GM21723 (cell line): ENCODE data around the gene GNPDA1.

Experiments used
- ATAC-seq: cut with Tn5 transposase; IDR thresholded peaks from one replicate; pipeline ENCODE4 v1.9.1; 2021; ENCODE audit warnings: mild to moderate bottlenecking, moderate library complexity; ENCODE audit not compliant: unreplicated experiment

GNPDA1 gene

GRCh38 chr5:141958546-141959172, 54.2 kb downstream of the GNPDA1 start:
- ATAC-seq = no peak

- no peak for ATAC-seq
These were observed 54.7 kb downstream of the GNPDA1 start, which contains the start of gene PCDH12 for GRCh38 chr5:141958113-141958512. Gene PCDH12, minus strand, starts transcription at chr5:141958202. Its CDS starts 351 bp downstream, at chr5:141957851.

- no peak for ATAC-seq
These were observed 55.3 kb downstream of the GNPDA1 start for GRCh38 chr5:141957367-141957996.

DNA sequence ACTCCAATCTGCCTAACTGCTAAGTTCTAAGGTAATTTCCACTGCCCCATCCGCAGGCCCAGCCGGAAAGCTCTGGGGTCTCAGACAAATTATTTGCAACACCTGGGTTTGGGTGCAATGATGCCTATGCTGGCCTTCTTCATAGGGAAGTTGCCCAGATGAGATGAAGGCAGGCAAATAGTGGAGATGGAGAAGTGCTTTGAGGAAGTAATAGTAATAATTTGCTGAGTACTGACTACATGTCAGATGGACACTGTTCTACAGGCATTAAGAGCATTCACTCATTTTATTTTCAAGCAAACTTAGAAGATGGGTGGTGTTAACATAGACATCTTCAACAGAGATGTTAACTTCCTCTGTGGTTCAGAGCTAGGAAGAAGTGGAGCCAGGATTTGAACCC, 58.6 kb downstream of the GNPDA1 start:
- ATAC-seq = no peak

DNA sequence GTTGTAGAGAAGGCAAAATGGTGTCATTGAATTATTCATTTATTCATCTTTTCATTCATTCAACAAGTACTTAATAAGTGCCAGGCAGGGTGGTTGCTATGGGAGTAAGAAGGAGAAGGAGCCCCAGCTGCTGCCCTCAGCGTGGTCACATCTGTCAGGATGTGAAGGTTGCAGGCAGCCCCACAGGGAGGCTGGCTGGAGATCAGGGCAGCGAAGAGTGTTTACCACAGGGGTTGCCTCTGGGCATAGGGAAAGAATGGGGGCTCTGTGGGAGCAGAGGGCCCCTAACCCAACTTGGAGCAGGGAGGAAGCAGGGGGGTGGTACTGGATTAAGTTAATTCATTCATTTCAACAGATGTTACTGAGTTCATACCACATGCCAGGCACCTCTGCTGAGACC, 60.8 kb downstream of the GNPDA1 start:
- ATAC-seq = no peak

DNA sequence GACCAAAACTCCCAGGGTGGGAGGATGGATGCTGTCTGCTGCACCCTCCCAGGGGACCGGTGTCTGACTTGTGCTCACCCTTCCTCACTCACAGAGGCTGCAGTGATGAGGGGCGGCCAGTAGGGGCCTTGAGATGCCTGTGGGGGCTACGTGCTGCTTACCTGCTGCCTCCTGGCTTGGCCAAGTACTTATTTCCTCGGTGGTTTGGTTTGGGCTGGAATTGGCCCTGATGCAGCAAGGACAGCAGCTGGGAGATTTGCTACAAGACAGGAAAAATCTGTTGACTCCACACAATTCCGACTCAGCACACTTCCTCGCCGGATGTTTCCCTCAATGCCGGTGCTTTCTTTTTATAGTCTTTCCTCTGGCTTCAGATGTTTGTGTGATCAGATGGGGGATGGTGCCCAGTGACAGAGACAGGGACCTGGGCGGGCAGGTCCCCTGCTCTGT, 61.5 kb downstream of the GNPDA1 start:
- peak; percentile 77 for ATAC-seq
